ENCODE measurements around the gene LDLRAD2. TPM values are rescaled to one million over a fixed set of nuclear protein-coding genes. Genes with fewer than 3 reads are reported as not detected.
"Not testable (repeated sequence)": the region's sequence is repeated elsewhere in the genome, so short reads cannot be mapped to it uniquely, and the experiment has no call there.

LDLRAD2 gene
- total and polyA plus RNA-seq, 8 donors: 0.05 to 3.0 (median 0.09) TPM; not detected in 1

- Histone ChIP-seq H3K4me3 (no peak overlapping the region), H3K36me3 (no peaks in the 10 kb centered on the region), H3K27me3 (no peaks in the 10 kb centered on the region), H3K4me1 (peaks cover 0 to 2% (median 0%) of the 10 kb centered on the region in 3 donors), H3K27ac (no peak overlapping the region), H3K9me3 (no peaks in the 10 kb centered on the region)
- FAIRE-seq: no peak
- 94 to 95% methylated on average over 15 of the region's 15 CpGs for WGBS, 2 donors
- intact Hi-C loops (cut with DNase I): no loop called here
- no peak for TF ChIP-seq CTCF (IDR thresholded peaks at IDR 0.05)
- ATAC-seq: no peak
- no peak for DNase-seq
Measured at GRCh38 chr1:21774835-21775549, 37.1 kb upstream of the LDLRAD2 start.

GRCh38 chr1:21775550-21775914 is 36.5 kb upstream of the LDLRAD2 start:
- WGBS, 2 donors: 56% methylated on average over 2 of the region's 2 CpGs
- no peak for TF ChIP-seq CTCF (IDR thresholded peaks at IDR 0.05)
- Histone ChIP-seq H3K4me3 (no peak overlapping the region), H3K4me1 (peaks cover 0 to 6% (median 0%) of the 10 kb centered on the region in 3 donors), H3K36me3 (no peaks in the 10 kb centered on the region), H3K27me3 (no peaks in the 10 kb centered on the region), H3K27ac (no peak overlapping the region), H3K9me3 (no peaks in the 10 kb centered on the region)
- no peak for FAIRE-seq
- no peak for ATAC-seq
- no peak for DNase-seq
- intact Hi-C loops (cut with DNase I): no loop called here

- peaks cover 0 to 7% (median 2%) of the 10 kb centered on the region in 3 donors for H3K4me1 ChIP-seq
- no peak for TF ChIP-seq CTCF (IDR thresholded peaks at IDR 0.05)
- intact Hi-C loops (cut with DNase I): no loop called here
- FAIRE-seq (no peak), ATAC-seq (no peak), DNase-seq (no peak)
- H3K27ac ChIP-seq: no peak overlapping the region
- H3K4me3 ChIP-seq: no peak overlapping the region
- no peaks in the 10 kb centered on the region for H3K36me3 ChIP-seq
- no peaks in the 10 kb centered on the region for H3K27me3 ChIP-seq
- H3K9me3 ChIP-seq: no peaks in the 10 kb centered on the region
Measured at GRCh38 chr1:21775985-21776562, 36.0 kb upstream of the LDLRAD2 start.

GRCh38 chr1:21776925-21777324 is 35.1 kb upstream of the LDLRAD2 start:
- FAIRE-seq; H3K4me3 ChIP-seq; intact Hi-C loops (cut with DNase I); ATAC-seq; H3K27ac ChIP-seq; DNase-seq; H3K27me3 ChIP-seq; H3K36me3 ChIP-seq; H3K9me3 ChIP-seq: not testable (repeated sequence)
- WGBS, 2 donors: 80 to 87% methylated on average over 5 of the region's 5 CpGs
- H3K4me1 ChIP-seq: peaks cover 0 to 10% (median 5%) of the 10 kb centered on the region in 3 donors

GRCh38 chr1:21778405-21778727 is 33.7 kb upstream of the LDLRAD2 start:
- H3K4me3 ChIP-seq: no peak overlapping the region
- FAIRE-seq (no peak), ATAC-seq (no peak), DNase-seq (no peak)
- H3K9me3 ChIP-seq: no peaks in the 10 kb centered on the region
- WGBS, 2 donors: 77 to 83% methylated on average over 2 of the region's 2 CpGs
- no peak for TF ChIP-seq CTCF (IDR thresholded peaks at IDR 0.05)
- no peak overlapping the region for H3K27ac ChIP-seq
- intact Hi-C loops (cut with DNase I): no loop called here
- peaks cover 0 to 10% (median 5%) of the 10 kb centered on the region in 3 donors for H3K4me1 ChIP-seq
- H3K36me3 ChIP-seq: no peaks in the 10 kb centered on the region
- H3K27me3 ChIP-seq: no peaks in the 10 kb centered on the region
